Retina (tissue), 1 donor: ENCODE results near the gene SLC35E4.
"Not testable (repeated sequence)": the region's sequence is repeated elsewhere in the genome, so short reads cannot be mapped to it uniquely, and the experiment has no call there.

Source experiments
- DNase-seq: peaks from one replicate; pipeline ENCODE4 v3.0.0-alpha.2; 2016

The SLC35E4 gene

DNA sequence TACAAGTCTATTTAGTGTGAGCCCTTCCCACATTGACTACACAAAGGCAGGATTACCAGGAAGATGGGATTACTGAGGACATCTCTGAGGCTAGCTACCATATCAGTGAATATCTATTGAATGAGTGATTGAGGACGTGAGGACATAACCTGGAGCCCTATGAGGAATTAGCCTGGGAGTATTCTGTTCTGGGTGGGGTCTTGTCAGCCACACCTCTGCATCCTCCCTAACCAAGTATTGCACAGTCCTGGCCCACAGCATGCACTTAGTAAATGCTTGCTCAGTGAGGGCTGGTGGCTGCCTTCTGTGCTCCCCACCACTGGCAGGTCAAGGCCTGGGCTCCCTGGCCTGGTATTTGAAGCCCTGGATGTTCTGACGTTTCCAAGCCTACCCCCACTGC lies 17.3 kb downstream of the SLC35E4 start:
- DNase-seq = no peak

DNA sequence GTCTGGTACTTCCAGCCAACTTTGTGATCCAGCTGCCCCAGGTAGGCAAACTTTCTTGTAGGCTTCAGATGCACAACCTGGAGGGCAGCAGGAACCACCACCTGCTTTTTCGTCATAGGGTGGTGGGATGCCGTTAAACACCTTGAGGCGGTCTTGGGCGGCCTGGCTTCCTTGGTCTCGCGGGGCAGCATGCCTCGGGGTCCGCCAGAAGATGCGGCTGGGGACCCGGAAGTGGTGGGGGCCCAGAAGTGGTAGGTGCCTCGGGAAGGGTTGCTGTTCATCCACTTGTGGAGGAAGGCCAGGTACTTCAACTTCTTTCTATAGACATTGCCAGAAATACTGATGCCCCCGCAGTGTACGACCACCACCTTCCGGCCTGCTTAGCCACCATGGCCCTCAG lies 18.8 kb downstream of the SLC35E4 start:
- no peak for DNase-seq

- no peak for DNase-seq
These were observed 20.0 kb downstream of the SLC35E4 start for GRCh38 chr22:30655532-30655931.

DNA sequence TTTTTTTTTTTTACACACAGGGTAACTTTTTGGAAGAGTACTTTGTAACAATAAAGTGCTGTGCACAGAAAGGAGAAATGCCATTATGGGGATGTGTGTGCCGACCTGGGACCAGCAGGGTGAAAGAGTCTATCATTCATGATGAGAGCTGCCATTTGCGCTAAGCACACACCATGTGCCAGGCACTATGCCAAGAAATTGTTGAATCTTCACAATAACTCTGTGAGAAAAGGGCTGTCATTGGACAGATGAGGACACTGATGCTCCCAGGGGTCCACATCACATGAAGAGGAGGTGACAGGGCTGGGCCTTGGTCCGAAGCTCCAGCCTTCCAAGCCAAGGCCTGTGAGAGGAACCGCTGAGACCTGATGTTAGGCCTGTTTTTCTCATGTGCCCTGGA lies 26.5 kb downstream of the SLC35E4 start:
- no peak for DNase-seq

GRCh38 chr22:30664798-30665197 lies 29.2 kb downstream of the SLC35E4 start:
- DNase-seq = no peak

DNA sequence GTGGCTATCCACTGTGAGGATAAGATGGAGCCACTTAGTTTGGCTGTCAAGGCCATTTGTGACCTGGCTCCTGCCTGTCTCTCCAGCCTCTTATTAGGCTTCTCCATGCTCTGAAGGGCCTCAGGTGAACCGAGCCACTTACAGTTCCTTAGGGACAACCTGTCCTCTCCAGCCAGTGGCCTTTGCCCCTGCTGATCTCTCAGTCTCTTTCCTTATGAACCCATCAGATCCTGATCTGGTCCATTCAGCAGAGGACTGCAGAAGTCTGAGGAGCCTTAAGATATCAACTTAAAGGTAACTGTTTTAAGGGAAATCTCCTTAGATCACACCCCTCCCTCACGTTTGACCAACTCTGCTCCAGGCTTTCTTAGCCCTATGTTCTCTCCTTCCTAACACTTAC lies 29.7 kb downstream of the SLC35E4 start:
- DNase-seq = no peak

DNA sequence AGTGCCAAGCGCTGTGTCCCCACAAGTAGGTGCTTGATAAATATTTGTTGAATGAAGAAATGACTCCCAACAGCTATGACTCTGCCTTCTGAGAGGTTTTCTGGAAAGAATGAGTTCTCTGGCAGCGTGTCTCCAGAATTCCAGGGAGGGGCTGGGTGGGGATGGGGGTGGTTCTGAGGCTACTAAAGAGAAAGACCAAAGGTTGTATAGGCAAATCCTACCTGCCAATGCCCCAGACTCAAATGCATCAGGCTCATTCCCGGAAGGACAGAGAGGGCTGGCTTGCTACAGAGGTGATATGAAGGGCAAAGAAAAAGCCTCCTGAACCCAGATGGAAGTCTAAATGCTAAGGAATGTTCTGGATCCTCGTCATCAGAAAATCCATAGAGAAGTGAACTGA lies 30.2 kb downstream of the SLC35E4 start:
- no peak for DNase-seq

DNA sequence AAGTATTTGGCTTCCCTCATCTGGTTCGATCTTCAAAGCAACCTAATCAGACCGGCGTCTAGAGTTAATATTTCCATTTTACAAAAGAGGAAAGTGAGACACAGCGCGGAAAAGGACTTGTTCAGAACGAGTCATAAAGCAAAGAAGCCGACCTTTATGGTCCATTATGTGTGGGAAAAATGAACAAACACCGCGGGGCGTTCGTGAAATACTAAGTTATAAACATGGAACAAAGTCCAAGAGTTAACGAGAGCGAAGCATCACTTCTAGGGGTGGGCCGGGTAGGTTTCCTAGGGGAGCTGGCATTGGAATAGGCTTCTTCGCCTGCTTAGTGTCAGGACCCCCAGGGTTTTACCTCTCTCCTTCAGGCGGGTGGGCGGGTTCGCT lies 31.5 kb downstream of the SLC35E4 start:
- no peak for DNase-seq

DNA sequence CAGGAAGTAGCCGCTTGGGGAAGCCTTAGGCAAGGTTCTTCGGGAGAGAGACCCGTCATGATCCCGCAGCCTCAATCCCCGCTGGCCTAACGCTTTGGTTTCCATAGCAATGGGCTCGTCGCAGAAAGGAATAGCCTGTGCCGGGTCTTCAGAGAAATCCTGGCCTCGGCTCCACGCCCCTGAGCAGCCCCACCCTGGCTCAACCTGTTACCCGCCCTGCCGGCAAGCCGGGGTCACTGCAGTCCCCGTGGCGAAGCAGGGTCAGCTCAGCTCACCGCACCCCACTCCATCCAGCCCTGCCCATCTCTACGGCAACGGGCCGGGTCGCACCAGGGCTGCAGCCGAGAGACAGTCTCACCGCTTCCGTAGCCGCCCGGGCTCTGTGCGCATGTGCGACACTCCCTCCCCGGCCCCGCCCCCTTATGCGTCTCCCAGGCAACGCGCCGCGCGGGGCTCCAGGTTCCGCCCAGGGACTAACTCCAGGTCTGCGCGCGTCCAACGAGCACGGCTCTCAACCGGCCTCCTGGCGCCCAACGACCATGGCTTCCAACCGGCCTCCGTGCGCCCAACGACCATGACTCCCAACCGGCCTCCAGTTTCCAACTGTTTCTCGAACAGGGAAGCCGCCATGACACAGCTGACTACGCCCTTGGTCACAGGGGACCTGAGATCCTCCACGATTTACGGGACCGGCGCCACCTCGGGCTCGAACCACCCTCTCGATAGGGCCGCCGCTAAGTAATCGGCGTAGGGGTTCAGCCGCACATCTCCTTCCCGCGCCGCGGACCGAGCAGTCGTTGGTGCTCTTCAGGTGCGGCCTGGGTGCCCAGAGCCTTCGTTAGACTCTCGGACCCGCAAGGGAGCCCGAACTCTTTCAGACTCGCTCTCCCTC lies 32.2 kb downstream of the SLC35E4 start, which contains the start of gene DUSP18:
DUSP18 (minus strand) TSS at position 382 of the 892 bp plus-strand sequence. CDS start 3,872 bp downstream, outside the sequence.
- DNase-seq = peak; percentile 99

DNA sequence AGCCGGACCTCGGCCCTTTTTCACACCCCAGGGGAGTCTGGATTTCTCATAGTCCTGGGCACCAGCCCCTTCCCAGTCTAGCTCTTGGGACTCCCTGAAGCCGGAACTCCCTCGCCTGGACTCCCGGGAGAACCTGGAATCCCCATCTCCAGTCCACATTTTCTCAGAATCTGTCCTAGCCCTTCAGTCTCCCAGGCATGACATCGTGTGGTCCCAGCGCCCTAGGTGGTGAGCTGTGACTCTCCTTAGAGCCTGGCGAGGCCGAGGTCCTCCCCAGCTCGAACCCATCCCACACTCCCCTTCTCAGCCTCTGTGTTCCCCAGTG lies 32.8 kb downstream of the SLC35E4 start:
- DNase-seq = no peak

- no peak for DNase-seq
These were observed 35.5 kb downstream of the SLC35E4 start for GRCh38 chr22:30671071-30671470.

- no peak for DNase-seq
These were observed 37.6 kb downstream of the SLC35E4 start for GRCh38 chr22:30673136-30673535.

GRCh38 chr22:30674482-30674881 lies 38.9 kb downstream of the SLC35E4 start:
- no peak for DNase-seq

DNA sequence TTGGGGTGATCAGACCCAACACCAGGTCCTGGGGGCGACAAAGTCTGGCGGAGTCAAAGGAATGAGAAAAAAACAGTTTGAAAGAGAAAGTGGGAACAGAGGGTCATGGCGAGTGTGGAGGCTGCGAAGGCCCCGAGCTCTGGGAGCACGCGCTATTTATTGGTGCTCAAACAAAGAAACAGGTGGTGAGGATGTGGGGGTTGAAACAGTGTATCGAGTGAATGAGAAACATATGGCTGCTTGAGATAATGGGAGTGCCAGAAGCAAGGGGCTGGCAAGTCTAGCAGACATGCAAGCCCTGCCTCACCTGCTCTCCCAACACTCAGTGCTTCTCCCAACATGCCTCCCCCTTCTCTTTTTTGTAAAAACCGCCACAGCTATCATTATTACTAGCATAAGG lies 39.9 kb downstream of the SLC35E4 start:
- DNase-seq = peak; percentile 13

- DNase-seq = not testable (repeated sequence)
These were observed 41.0 kb downstream of the SLC35E4 start for GRCh38 chr22:30676565-30676964.

DNA sequence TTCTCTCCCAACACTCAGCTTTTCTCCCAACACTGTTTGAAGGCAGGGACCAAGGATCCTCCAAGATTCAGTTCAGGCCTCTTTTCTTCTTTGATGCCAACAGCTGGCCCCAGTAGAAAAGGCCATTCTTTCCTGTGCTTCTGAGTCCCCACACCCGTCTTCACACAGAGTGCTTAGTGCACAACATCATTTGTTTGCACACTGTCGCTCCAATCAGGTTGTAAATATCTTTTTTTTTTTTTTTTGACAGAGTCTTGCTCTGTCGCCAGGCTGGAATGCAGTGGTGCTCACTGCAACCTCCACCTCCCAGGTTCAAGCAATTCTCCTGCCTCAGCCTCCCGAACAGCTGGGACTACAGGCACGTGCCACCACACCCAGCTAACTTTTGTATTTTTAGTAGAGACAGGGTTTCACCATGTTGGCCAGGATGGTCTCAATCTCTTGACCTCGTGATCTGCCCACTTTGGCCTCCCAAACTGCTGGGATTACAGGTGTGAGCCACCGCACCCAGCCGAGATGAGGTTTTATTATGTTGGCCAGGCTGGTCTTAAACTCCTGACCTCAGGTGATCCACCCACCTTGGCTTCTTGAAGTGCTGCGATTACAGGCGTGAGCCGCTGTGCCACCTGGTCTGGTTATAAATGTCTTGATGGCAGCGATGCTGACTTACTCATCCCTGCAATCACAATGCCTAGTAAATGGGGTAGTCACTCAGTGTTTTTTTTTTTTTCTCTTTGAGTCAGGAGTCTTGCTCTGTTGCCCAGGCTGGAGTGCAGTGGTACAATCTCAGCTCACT lies 44.5 kb downstream of the SLC35E4 start:
- not testable (repeated sequence) for DNase-seq

- no peak for DNase-seq
These were observed 45.6 kb downstream of the SLC35E4 start for GRCh38 chr22:30680991-30681770.

DNA sequence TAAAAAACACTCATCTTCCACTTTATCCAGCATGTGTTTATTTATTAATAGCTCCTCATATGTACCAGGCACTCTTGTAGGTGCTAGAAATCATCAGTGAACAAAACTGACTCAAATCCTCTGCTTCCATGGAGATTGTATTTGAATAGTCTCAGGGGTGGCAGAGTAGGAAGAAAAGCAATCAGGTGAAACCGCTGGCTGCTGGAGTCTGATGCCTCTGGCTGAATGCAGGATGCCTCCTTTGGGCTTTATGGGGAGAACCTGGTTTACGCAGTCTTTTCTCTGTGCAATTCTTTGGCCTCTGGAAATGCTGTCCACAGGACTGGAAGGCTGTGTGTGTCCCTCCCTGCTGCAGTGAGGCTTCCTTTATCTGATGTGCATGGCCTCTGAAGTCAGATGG lies 46.2 kb downstream of the SLC35E4 start:
- DNase-seq = no peak

DNA sequence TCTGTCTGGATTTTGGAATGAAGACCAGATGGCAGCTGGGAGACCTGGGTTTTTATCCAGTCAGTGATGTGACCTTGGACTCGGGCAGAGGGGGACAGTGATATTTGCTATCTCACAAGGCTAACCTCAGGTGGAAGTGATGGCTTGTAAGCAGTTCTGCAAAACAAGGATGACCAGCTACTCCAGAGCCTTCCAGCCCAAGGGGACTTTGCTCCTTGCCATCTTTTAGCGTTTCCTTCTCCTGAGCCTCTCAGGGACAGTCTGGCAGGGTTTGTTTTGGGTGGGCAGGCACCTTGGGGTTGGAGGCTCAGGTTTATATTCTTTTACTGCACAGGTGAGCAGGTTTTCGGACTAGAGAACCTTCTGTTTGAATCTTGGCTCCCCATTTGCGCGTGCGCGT lies 49.6 kb downstream of the SLC35E4 start:
- DNase-seq = no peak

- DNase-seq = no peak
These were observed 51.8 kb downstream of the SLC35E4 start for GRCh38 chr22:30687358-30687757.

DNA sequence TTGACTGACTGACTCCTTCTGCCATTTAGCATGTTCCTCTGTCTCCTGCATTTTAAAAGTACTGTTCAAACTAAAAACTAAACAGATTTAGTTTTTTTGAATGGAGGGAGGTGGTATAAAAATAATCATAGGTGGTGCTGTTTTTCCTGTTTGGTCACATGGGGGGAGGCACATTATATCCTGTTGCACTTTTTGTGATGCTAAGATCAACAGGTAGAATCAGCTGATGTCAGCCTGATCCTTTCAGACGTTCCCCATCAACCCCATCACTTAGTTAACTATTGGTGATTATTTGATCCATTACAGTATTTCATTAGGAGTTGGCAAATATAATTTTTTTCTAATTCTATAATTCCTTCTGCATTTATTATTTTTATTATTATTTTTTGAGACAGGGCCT lies 54.0 kb downstream of the SLC35E4 start:
- DNase-seq = no peak

DNA sequence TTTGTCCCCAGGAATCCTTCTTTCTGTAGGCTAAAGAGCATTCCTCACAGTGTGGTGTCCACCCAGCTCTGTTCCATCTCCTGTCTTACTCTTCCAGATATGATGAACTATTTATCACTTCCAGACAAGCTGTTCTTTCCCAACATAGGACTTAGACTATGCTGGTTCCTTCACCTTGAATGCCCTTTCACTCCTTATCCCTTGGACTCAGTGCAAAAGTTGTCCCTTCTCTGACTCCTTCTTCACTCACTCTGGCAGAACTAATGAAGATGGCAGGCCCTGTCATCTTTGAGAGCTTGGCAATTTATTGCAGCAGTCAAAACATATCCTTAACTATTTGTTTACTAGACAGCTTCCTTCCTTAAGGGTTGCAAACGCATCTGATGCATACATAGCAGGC lies 55.6 kb downstream of the SLC35E4 start:
- DNase-seq = no peak

GRCh38 chr22:30694171-30694639 lies 58.6 kb downstream of the SLC35E4 start:
- DNase-seq = peak; percentile 92
